Peyer's patch (tissue), 4 donors: ENCODE data around the gene DST. TPM values are rescaled to one million over a fixed set of nuclear protein-coding genes. Genes with fewer than 3 reads are reported as not detected.
"Not testable (repeated sequence)": the region's sequence is repeated elsewhere in the genome, so short reads cannot be mapped to it uniquely, and the experiment has no call there.

Source experiments
- DNase-seq, 3 donors: peaks; one replicate each; pipeline ENCODE4 v3.0.0-alpha.2; 2017 to 2019
- H3K27ac ChIP-seq, 4 donors: fragments of 200-600 bp; sonication (generic); one replicate each; pipeline ENCODE4 v1.5.1; 2016 to 2019
- H3K27me3 ChIP-seq, 2 donors: fragments of 200-600 bp; sonication (generic); one replicate each; pipeline ENCODE4 v1.5.1; 2019
- H3K36me3 ChIP-seq, 3 donors: fragments of 200-600 bp; sonication (generic); one replicate each; pipeline ENCODE4 v1.5.1; 2016 to 2019
- H3K4me1 ChIP-seq, 4 donors: fragments of 200-600 bp; sonication (generic); one replicate each; pipeline ENCODE4 v1.5.1; 2016 to 2019
- H3K4me3 ChIP-seq, 4 donors: fragments of 200-600 bp; sonication (generic); 1 replicate in 3 of 4; 2 replicates in 1 of 4; pipeline ENCODE4 v1.5.1; 2016 to 2019; ENCODE audit warnings: mild to moderate bottlenecking in 1 of 4
- H3K9me3 ChIP-seq, 4 donors: fragments of 200-600 bp; sonication (generic); one replicate each; pipeline ENCODE4 v1.5.1; 2016 to 2019; ENCODE audit warnings: mild to moderate bottlenecking in 1 of 4
- POLR2A ChIP-seq, 2 donors: fragments of 450-650 bp; IDR thresholded peaks; one replicate each; pipeline ENCODE4 v1.5.1; 2017; ENCODE audit warnings: antibody characterized with exemption in 2 of 2, mild to moderate bottlenecking in 2 of 2, moderate library complexity in 2 of 2
- total RNA-seq, 4 donors: library from RNA; depleted of rRNA; stranded (reverse); fragments of >200 nt; gene quantifications; one replicate each; pipeline ENCODE4 v1.1.0, GENCODE V29; 2016
- TF ChIP-seq, protein P1 (sequence below), 6 experiments: fragments of 450-650 bp in 4 of 6; fragments of 200-600 bp in 2 of 6; sonication (generic) in 1 of 6; IDR thresholded peaks; one replicate each; pipeline ENCODE4 v1.5.1; 2017 to 2019; ENCODE audit warnings: antibody characterized with exemption in 6 of 6, mild to moderate bottlenecking in 3 of 6, moderate library complexity in 1 of 6

DST gene
- total RNA-seq, 4 donors from 2014 or later = 243 to 320 (median 285) TPM

DNA sequence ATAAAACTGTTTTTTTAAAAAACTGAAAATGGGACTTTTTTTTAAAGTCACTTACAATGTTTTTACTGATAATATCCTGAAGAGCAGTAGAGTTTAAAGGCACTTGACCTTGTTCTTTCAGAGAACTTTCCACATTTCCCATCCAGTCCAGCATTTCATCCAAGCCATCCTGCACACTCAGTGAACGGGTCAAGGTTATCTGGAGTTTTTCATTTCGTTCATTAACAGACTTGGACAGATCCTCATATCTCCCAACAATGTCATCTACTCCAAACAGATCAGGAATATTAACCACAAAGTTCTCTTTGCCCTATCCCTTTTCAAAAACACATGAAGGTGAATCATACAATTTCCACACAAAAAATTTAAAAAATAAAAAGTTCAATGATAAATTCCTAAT lies 69.1 kb downstream of the DST start:
- Histone ChIP-seq H3K27me3 (no peaks in the 10 kb centered on the region), H3K36me3 (peaks cover 0 to 20% (median 0%) of the 10 kb centered on the region in 3 donors), H3K4me1 (no peaks in the 10 kb centered on the region), H3K27ac (no peak overlapping the region), H3K4me3 (no peak overlapping the region), H3K9me3 (no peaks in the 10 kb centered on the region)
- TF ChIP-seq, protein P1, sequence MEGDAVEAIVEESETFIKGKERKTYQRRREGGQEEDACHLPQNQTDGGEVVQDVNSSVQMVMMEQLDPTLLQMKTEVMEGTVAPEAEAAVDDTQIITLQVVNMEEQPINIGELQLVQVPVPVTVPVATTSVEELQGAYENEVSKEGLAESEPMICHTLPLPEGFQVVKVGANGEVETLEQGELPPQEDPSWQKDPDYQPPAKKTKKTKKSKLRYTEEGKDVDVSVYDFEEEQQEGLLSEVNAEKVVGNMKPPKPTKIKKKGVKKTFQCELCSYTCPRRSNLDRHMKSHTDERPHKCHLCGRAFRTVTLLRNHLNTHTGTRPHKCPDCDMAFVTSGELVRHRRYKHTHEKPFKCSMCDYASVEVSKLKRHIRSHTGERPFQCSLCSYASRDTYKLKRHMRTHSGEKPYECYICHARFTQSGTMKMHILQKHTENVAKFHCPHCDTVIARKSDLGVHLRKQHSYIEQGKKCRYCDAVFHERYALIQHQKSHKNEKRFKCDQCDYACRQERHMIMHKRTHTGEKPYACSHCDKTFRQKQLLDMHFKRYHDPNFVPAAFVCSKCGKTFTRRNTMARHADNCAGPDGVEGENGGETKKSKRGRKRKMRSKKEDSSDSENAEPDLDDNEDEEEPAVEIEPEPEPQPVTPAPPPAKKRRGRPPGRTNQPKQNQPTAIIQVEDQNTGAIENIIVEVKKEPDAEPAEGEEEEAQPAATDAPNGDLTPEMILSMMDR (IDR thresholded peaks at IDR 0.05) = no peak
- TF ChIP-seq POLR2A (IDR thresholded peaks at IDR 0.05) = no peak
- DNase-seq = no peak

GRCh38 chr6:56572788-56573471 lies 69.8 kb downstream of the DST start:
- Histone ChIP-seq H3K9me3 (no peaks in the 10 kb centered on the region), H3K36me3 (peaks cover 0 to 17% (median 0%) of the 10 kb centered on the region in 3 donors), H3K27ac (no peak overlapping the region), H3K4me3 (no peak overlapping the region), H3K27me3 (no peaks in the 10 kb centered on the region), H3K4me1 (no peaks in the 10 kb centered on the region)
- DNase-seq = no peak
- no peak for TF ChIP-seq POLR2A (IDR thresholded peaks at IDR 0.05)

GRCh38 chr6:56571605-56572004 lies 71.1 kb downstream of the DST start:
- TF ChIP-seq, protein P1 (IDR thresholded peaks at IDR 0.05) = no peak
- no peak for TF ChIP-seq POLR2A (IDR thresholded peaks at IDR 0.05)
- Histone ChIP-seq H3K27me3 (no peaks in the 10 kb centered on the region), H3K4me3 (no peak overlapping the region), H3K9me3 (no peaks in the 10 kb centered on the region), H3K4me1 (no peaks in the 10 kb centered on the region), H3K27ac (no peak overlapping the region), H3K36me3 (peaks cover 0 to 15% (median 0%) of the 10 kb centered on the region in 3 donors)
- no peak for DNase-seq

DNA sequence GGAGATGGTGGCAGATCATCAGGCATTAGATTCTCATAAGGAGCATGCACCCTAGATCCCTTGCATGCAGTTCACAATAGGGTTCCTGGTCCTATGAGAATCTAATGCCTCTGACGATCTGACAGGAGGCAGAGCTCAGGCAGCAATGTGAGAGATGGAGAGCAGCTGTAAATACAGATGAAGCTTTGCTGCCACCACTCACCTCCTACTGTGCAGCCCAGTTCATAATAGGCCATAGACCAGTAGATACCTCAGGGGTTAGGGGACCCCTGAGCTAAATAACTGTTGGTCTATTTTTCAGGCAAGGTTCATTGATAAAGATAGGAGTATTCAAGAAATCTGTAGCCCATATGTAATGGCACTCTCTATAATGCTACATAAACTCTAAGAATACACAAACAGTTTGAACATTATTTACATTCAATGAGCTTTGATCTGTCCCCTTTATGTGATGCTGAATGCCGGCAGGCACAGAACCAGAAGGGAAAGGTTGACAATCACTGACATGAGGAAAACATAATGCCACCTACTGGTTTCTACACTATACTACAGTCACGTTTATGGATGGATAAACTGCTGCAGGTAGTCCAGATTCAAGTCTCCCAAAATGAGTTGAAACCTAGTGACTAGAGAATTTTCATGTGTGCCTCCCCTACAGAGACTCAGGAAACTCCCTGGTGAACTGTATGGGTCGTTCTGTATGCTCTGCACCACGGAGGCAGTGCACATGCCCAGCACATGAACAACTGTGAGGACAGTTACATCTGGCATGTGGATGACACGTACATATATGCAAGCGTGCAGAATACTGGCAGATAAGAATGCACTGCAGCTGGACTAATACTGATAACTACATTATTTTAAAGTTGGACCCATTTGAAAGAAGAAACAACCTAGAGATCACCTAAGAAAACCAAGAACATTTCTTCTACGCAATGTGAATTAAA lies 72.0 kb downstream of the DST start:
- DNase-seq = no peak
- Histone ChIP-seq H3K36me3 (peaks cover 0 to 17% (median 0%) of the 10 kb centered on the region in 3 donors), H3K9me3 (no peaks in the 10 kb centered on the region), H3K4me1 (no peaks in the 10 kb centered on the region), H3K4me3 (no peak overlapping the region), H3K27ac (no peak overlapping the region), H3K27me3 (no peaks in the 10 kb centered on the region)
- TF ChIP-seq, protein P1 (IDR thresholded peaks at IDR 0.05) = peak in 5 of 6 experiments; percentile 22 to 63 (median 57)
- no peak for TF ChIP-seq POLR2A (IDR thresholded peaks at IDR 0.05)

GRCh38 chr6:56567501-56567900 lies 75.2 kb downstream of the DST start:
- no peak for DNase-seq
- Histone ChIP-seq H3K27ac (no peak overlapping the region), H3K36me3 (peaks cover 0 to 22% (median 0%) of the 10 kb centered on the region in 3 donors), H3K4me1 (no peaks in the 10 kb centered on the region), H3K9me3 (no peaks in the 10 kb centered on the region), H3K27me3 (no peaks in the 10 kb centered on the region), H3K4me3 (no peak overlapping the region)
- TF ChIP-seq, protein P1 (IDR thresholded peaks at IDR 0.05) = no peak
- TF ChIP-seq POLR2A (IDR thresholded peaks at IDR 0.05) = no peak

DNA sequence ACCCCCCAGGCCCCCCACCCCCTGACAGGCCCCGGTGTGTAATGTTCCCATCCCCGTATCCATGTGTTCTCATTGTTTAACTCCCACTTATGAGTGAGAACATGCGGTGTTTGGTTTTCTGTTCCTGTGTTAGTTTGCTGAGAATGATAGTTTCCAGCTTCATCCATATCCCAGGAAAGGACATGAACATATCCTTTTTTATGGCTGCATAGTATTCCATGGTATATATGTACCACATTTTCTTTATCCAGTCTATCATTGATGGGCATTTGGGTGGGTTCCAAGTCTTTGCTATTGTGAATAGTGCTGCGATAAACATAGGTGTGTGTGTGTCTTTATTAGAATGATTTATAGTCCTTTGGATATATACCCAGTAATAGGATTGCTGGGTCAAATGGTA lies 80.0 kb downstream of the DST start:
- H3K4me3 ChIP-seq, H3K9me3 ChIP-seq, H3K27ac ChIP-seq, DNase-seq, H3K27me3 ChIP-seq, H3K4me1 ChIP-seq: not testable (repeated sequence)
- H3K36me3 ChIP-seq = peaks cover 0 to 29% (median 0%) of the 10 kb centered on the region in 3 donors
